ENCODE measurements around the gene ELL2. TPM values are rescaled to one million over a fixed set of nuclear protein-coding genes. Genes with fewer than 3 reads are reported as not detected.
A peak's percentile ranks its signal among the peaks of the same experiment; 100 is the strongest.

Gene ELL2
- total and polyA plus RNA-seq, 2 donors from 2014 or later = 10.1 to 37.2 TPM

DNA sequence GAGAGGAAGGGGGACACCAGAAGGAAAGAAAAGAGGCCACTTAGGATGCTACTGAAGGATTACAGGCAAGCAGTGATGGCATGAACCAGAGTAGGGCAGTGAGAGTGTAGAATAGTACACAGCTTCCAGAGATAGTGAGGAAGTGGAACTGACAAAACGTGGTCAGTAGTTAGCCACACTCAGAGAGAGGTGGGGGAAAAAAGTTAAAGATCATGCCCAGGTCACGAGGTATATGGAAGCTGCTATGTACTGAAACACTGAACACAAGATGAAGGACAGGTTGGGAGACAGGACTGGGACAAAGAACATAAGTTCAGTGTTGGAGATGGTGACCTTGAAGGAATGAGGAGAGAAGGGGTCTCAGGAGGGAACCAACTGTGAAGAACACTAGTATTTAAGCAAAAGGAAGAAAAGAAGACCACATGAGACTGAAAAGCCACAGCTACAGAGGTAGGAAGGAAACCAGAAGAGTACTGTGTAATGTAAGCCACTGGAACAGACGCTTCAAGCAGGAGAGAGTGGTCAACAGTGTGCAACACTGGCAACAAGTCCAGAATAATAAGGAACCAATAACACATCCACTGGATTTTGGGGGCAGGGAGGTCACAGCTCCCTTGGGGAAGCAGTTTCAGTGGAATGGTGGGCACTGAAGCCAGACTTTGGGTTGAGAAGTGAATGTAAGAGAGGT is 45.5 kb downstream of the ELL2 start:
- Histone ChIP-seq H3K36me3 (ENCODE audit: control insufficient read depth in 2 of 3, insufficient read depth in 3 of 3, low read length in 3 of 3) (no peaks in the 10 kb centered on the region), H3K9me3 (ENCODE audit: control insufficient read depth in 2 of 3, insufficient read depth in 1 of 3, low read length in 3 of 3) (no peaks in the 10 kb centered on the region), H3K4me3 (ENCODE audit: low read length in 3 of 3) (no peak overlapping the region), H3K9ac (ENCODE audit: low read length in 3 of 3) (no peak overlapping the region), H3K27me3 (ENCODE audit: control insufficient read depth, insufficient read depth, low read length) (no peaks in the 10 kb centered on the region), H3K4me1 (ENCODE audit: control insufficient read depth in 2 of 3, insufficient read depth in 2 of 3, low read depth in 1 of 3, low read length in 3 of 3) (no peaks in the 10 kb centered on the region), H3K27ac (ENCODE audit: low read depth in 2 of 2, low read length in 2 of 2) (no peak overlapping the region)
- DNase-seq = no peak
- intact Hi-C loops (cut with DNase I) = no loop called here
- TF ChIP-seq, protein P1, sequence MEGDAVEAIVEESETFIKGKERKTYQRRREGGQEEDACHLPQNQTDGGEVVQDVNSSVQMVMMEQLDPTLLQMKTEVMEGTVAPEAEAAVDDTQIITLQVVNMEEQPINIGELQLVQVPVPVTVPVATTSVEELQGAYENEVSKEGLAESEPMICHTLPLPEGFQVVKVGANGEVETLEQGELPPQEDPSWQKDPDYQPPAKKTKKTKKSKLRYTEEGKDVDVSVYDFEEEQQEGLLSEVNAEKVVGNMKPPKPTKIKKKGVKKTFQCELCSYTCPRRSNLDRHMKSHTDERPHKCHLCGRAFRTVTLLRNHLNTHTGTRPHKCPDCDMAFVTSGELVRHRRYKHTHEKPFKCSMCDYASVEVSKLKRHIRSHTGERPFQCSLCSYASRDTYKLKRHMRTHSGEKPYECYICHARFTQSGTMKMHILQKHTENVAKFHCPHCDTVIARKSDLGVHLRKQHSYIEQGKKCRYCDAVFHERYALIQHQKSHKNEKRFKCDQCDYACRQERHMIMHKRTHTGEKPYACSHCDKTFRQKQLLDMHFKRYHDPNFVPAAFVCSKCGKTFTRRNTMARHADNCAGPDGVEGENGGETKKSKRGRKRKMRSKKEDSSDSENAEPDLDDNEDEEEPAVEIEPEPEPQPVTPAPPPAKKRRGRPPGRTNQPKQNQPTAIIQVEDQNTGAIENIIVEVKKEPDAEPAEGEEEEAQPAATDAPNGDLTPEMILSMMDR (IDR thresholded peaks at IDR 0.05; ENCODE audit: borderline replicate concordance, extremely low read depth, insufficient read depth) = no peak
- FAIRE-seq = no peak

GRCh38 chr5:95913663-95914062 is 48.0 kb downstream of the ELL2 start:
- Histone ChIP-seq H3K27ac (ENCODE audit: low read depth in 2 of 2, low read length in 2 of 2) (no peak overlapping the region), H3K36me3 (ENCODE audit: control insufficient read depth in 2 of 3, insufficient read depth in 3 of 3, low read length in 3 of 3) (no peaks in the 10 kb centered on the region), H3K4me1 (ENCODE audit: control insufficient read depth in 2 of 3, insufficient read depth in 2 of 3, low read depth in 1 of 3, low read length in 3 of 3) (peaks cover 0 to 3% (median 3%) of the 10 kb centered on the region in 3 donors), H3K9me3 (ENCODE audit: control insufficient read depth in 2 of 3, insufficient read depth in 1 of 3, low read length in 3 of 3) (no peaks in the 10 kb centered on the region), H3K4me3 (ENCODE audit: low read length in 3 of 3) (no peak overlapping the region), H3K27me3 (ENCODE audit: control insufficient read depth, insufficient read depth, low read length) (no peaks in the 10 kb centered on the region), H3K9ac (ENCODE audit: low read length in 3 of 3) (no peak overlapping the region)
- FAIRE-seq (no peak), DNase-seq (peak in 3 of 5 donors; percentile 55 to 76 (median 66))
- intact Hi-C loops (cut with DNase I) = no loop called here
- TF ChIP-seq, protein P1 (IDR thresholded peaks at IDR 0.05; ENCODE audit: borderline replicate concordance, extremely low read depth, insufficient read depth) = no peak

- intact Hi-C loops (cut with DNase I) = no loop called here
- Histone ChIP-seq H3K36me3 (ENCODE audit: control insufficient read depth in 2 of 3, insufficient read depth in 3 of 3, low read length in 3 of 3) (no peaks in the 10 kb centered on the region), H3K9me3 (ENCODE audit: control insufficient read depth in 2 of 3, insufficient read depth in 1 of 3, low read length in 3 of 3) (no peaks in the 10 kb centered on the region), H3K4me3 (ENCODE audit: low read length in 3 of 3) (no peak overlapping the region), H3K9ac (ENCODE audit: low read length in 3 of 3) (no peak overlapping the region), H3K4me1 (ENCODE audit: control insufficient read depth in 2 of 3, insufficient read depth in 2 of 3, low read depth in 1 of 3, low read length in 3 of 3) (peaks cover 0 to 4% (median 3%) of the 10 kb centered on the region in 3 donors), H3K27ac (ENCODE audit: low read depth in 2 of 2, low read length in 2 of 2) (no peak overlapping the region), H3K27me3 (ENCODE audit: control insufficient read depth, insufficient read depth, low read length) (no peaks in the 10 kb centered on the region)
- FAIRE-seq = no peak
- no peak for DNase-seq
- TF ChIP-seq, protein P1 (IDR thresholded peaks at IDR 0.05; ENCODE audit: borderline replicate concordance, extremely low read depth, insufficient read depth) = no peak
Measured at GRCh38 chr5:95912029-95912428, 49.6 kb downstream of the ELL2 start.
